Tibial nerve (tissue), 4 donors: ENCODE results near the gene POU4F3. TPM values are rescaled to one million over a fixed set of nuclear protein-coding genes. Genes with fewer than 3 reads are reported as not detected.

ENCODE experiments used
- DNase-seq, 2 donors: peaks; one replicate each; pipeline ENCODE4 v3.0.0-alpha.2; 2019; ENCODE audit warnings: low spot score in 2 of 2
- H3K27ac ChIP-seq, 4 donors: fragments of 200-600 bp; sonication (generic) in 3 of 4; one replicate each; pipeline ENCODE4 v1.5.1; 2017 to 2019; ENCODE audit warnings: mild to moderate bottlenecking in 1 of 4
- H3K27me3 ChIP-seq, 2 donors: fragments of 200-600 bp; sonication (generic) in 1 of 2; one replicate each; pipeline versions ENCODE4 v1.5.1 to v1.6.0; 2017 to 2019
- H3K36me3 ChIP-seq, 3 donors: fragments of 200-600 bp; sonication (generic); one replicate each; pipeline ENCODE4 v1.5.1; 2018 to 2019
- H3K4me1 ChIP-seq, 4 donors: fragments of 200-600 bp; sonication (generic) in 3 of 4; one replicate each; pipeline ENCODE4 v1.5.1; 2017 to 2019
- H3K4me3 ChIP-seq, 4 donors: fragments of 200-600 bp; sonication (generic) in 3 of 4; one replicate each; pipeline ENCODE4 v1.5.1; 2017 to 2019; ENCODE audit warnings: mild to moderate bottlenecking in 1 of 4, moderate library complexity in 1 of 4
- H3K9me3 ChIP-seq, 4 donors: fragments of 200-600 bp; sonication (generic) in 3 of 4; one replicate each; pipeline ENCODE4 v1.5.1; 2017 to 2019
- CTCF ChIP-seq, 5 experiments: fragments of 200-600 bp in 3 of 5; fragments of 450-650 bp in 2 of 5; sonication (generic) in 3 of 5; IDR thresholded peaks; one replicate each; pipeline ENCODE4 v1.5.1; 2016 to 2019; ENCODE audit warnings: antibody characterized with exemption in 5 of 5, mild to moderate bottlenecking in 3 of 5, moderate library complexity in 2 of 5
- EP300 ChIP-seq, 2 donors: sonication (generic); formaldehyde crosslinking; IDR thresholded peaks; one replicate each; pipeline ENCODE4 v1.6.1; 2017; ENCODE audit warnings: antibody characterized with exemption in 2 of 2, mild to moderate bottlenecking in 1 of 2
- POLR2A ChIP-seq, 2 donors: fragments of 450-650 bp; IDR thresholded peaks; one replicate each; pipeline ENCODE4 v1.6.1; 2017; ENCODE audit warnings: antibody characterized with exemption in 2 of 2, mild to moderate bottlenecking in 2 of 2, moderate library complexity in 2 of 2
- WGBS, 2 donors: methylation state at CpG; one replicate each; pipeline ENCODE4 v1.1.5; 2018; 5-methylcytosine and 5-hydroxymethylcytosine counted together
- total RNA-seq, 4 donors: library from RNA; depleted of rRNA; stranded (reverse); fragments of >200 nt; gene quantifications; one replicate each; pipeline ENCODE4 v1.1.0, GENCODE V29; 2016

The POU4F3 gene
- total RNA-seq, 4 donors from 2014 or later = 0.21 to 0.22 TPM; not detected in 2

- H3K4me1 ChIP-seq = no peaks in the 10 kb centered on the region
- DNase-seq = no peak
- no peaks in the 10 kb centered on the region for H3K27me3 ChIP-seq
- TF ChIP-seq EP300 (IDR thresholded peaks at IDR 0.05) = no peak
- no peak for TF ChIP-seq POLR2A (IDR thresholded peaks at IDR 0.05)
- TF ChIP-seq CTCF (IDR thresholded peaks at IDR 0.05) = no peak
- H3K36me3 ChIP-seq = no peaks in the 10 kb centered on the region
- no peak overlapping the region for H3K4me3 ChIP-seq
- no peak overlapping the region for H3K27ac ChIP-seq
- H3K9me3 ChIP-seq = no peaks in the 10 kb centered on the region
Observed at GRCh38 chr5:146357126-146357525, 18.5 kb downstream of the POU4F3 start.

- WGBS, 2 donors = 69 to 70% methylated on average over 5 of the region's 5 CpGs
- Histone ChIP-seq H3K36me3 (no peaks in the 10 kb centered on the region), H3K27me3 (no peaks in the 10 kb centered on the region), H3K9me3 (no peaks in the 10 kb centered on the region), H3K4me1 (no peaks in the 10 kb centered on the region), H3K4me3 (no peak overlapping the region), H3K27ac (no peak overlapping the region)
- TF ChIP-seq EP300 (IDR thresholded peaks at IDR 0.05) = no peak
- no peak for TF ChIP-seq POLR2A (IDR thresholded peaks at IDR 0.05)
- no peak for TF ChIP-seq CTCF (IDR thresholded peaks at IDR 0.05)
- no peak for DNase-seq
Observed at GRCh38 chr5:146359836-146360235, 21.2 kb downstream of the POU4F3 start.

- Histone ChIP-seq H3K4me3 (no peak overlapping the region), H3K36me3 (no peaks in the 10 kb centered on the region), H3K27ac (no peak overlapping the region), H3K27me3 (no peaks in the 10 kb centered on the region), H3K4me1 (no peaks in the 10 kb centered on the region), H3K9me3 (no peaks in the 10 kb centered on the region)
- 73 to 74% methylated on average over 7 of the region's 7 CpGs for WGBS, 2 donors
- DNase-seq = no peak
- TF ChIP-seq EP300 (IDR thresholded peaks at IDR 0.05) = no peak
- no peak for TF ChIP-seq CTCF (IDR thresholded peaks at IDR 0.05)
Observed at GRCh38 chr5:146363161-146363874, 24.7 kb downstream of the POU4F3 start.

GRCh38 chr5:146365618-146366017, 27.0 kb downstream of the POU4F3 start:
- no peak for DNase-seq
- TF ChIP-seq POLR2A (IDR thresholded peaks at IDR 0.05) (no peak), CTCF (IDR thresholded peaks at IDR 0.05) (no peak), EP300 (IDR thresholded peaks at IDR 0.05) (no peak)
- no peaks in the 10 kb centered on the region for H3K36me3 ChIP-seq
- no peaks in the 10 kb centered on the region for H3K9me3 ChIP-seq
- no peaks in the 10 kb centered on the region for H3K4me1 ChIP-seq
- H3K27me3 ChIP-seq = no peaks in the 10 kb centered on the region
- H3K4me3 ChIP-seq = no peak overlapping the region
- H3K27ac ChIP-seq = no peak overlapping the region
- WGBS, 2 donors = 25% methylated on average over 2 of the region's 2 CpGs

- H3K36me3 ChIP-seq = no peaks in the 10 kb centered on the region
- H3K27me3 ChIP-seq = no peaks in the 10 kb centered on the region
- H3K4me1 ChIP-seq = no peaks in the 10 kb centered on the region
- 87 to 88% methylated on average over 1 of the region's 1 CpG for WGBS, 2 donors
- DNase-seq = no peak
- TF ChIP-seq EP300 (IDR thresholded peaks at IDR 0.05) (no peak), POLR2A (IDR thresholded peaks at IDR 0.05) (no peak), CTCF (IDR thresholded peaks at IDR 0.05) (no peak)
- H3K4me3 ChIP-seq = no peak overlapping the region
- no peaks in the 10 kb centered on the region for H3K9me3 ChIP-seq
- no peak overlapping the region for H3K27ac ChIP-seq
Observed at GRCh38 chr5:146366904-146367303, 28.3 kb downstream of the POU4F3 start.
